Mesodermal cell (in vitro differentiated cells): ENCODE measurements around the gene EPG5. TPM values are rescaled to one million over a fixed set of nuclear protein-coding genes. Genes with fewer than 3 reads are reported as not detected.

ENCODE experiments used
- H3K27ac ChIP-seq: 2 replicates; pipeline ENCODE4 v1.7.0; 2013; ENCODE audit warnings: mild to moderate bottlenecking, low read depth, low read length, moderate library complexity; ENCODE audit not compliant: severe bottlenecking
- H3K36me3 ChIP-seq: 2 replicates; pipeline ENCODE4 v1.7.1; 2013; ENCODE audit warnings: mild to moderate bottlenecking, low read length, moderate library complexity; ENCODE audit not compliant: control insufficient read depth, insufficient read depth
- H3K4me1 ChIP-seq: one replicate; pipeline ENCODE4 v1.7.1; 2013; ENCODE audit warnings: mild to moderate bottlenecking, low read length; ENCODE audit not compliant: insufficient read depth, control insufficient read depth, poor library complexity, severe bottlenecking
- H3K4me3 ChIP-seq: 2 replicates; pipeline ENCODE4 v1.7.0; 2013; ENCODE audit warnings: low read length, control low read depth, mild to moderate bottlenecking; ENCODE audit not compliant: insufficient read depth, poor library complexity, severe bottlenecking; ENCODE audit errors: extremely low read depth
- H3K9me3 ChIP-seq: 2 replicates; pipeline ENCODE4 v1.7.1; 2013; ENCODE audit warnings: mild to moderate bottlenecking, low read length, moderate library complexity; ENCODE audit not compliant: control insufficient read depth
- WGBS, 2 experiments: methylation state at CpG; one replicate each; pipeline ENCODE4 v1.1.5; 2013; ENCODE audit warnings: missing lambda C conversion rate in 2 of 2; ENCODE audit not compliant: insufficient coverage in 2 of 2; 5-methylcytosine and 5-hydroxymethylcytosine counted together
- polyA plus RNA-seq, 2 experiments: library from polyadenylated mRNA; stranded (reverse); fragments of 50-300 nt; gene quantifications; one replicate each; pipeline ENCODE4 v1.2.3, GENCODE V29; 2013

The EPG5 gene
- polyA plus RNA-seq (2013, experiment 1 of 2), result 14.0 TPM
- 8.5 TPM for polyA plus RNA-seq (2013, experiment 2 of 2)

- peak within 1 kb of the TSS; percentile 99 for H3K4me3 ChIP-seq
- H3K36me3 ChIP-seq, result peaks cover 7% of the 10 kb centered on the region
- 0 to 1% methylated on average over 41 to 42 of the region's 50 CpGs for WGBS, 2 experiments
- H3K4me1 ChIP-seq, result peaks cover 3% of the 10 kb centered on the region
- peak within 1 kb of the TSS; percentile 75 for H3K27ac ChIP-seq
- no peaks in the 10 kb centered on the region for H3K9me3 ChIP-seq
These were observed at the start of gene EPG5 for GRCh38 chr18:45967007-45967706. Gene EPG5 (minus strand): TSS chr18:45967329. CDS start chr18:45967239, 90 bp downstream.

GRCh38 chr18:46013484-46014189 is 46.5 kb upstream of the EPG5 start:
- no peak overlapping the region for H3K4me3 ChIP-seq
- H3K36me3 ChIP-seq, result peaks cover 36% of the 10 kb centered on the region
- no peaks in the 10 kb centered on the region for H3K4me1 ChIP-seq
- 91 to 94% methylated on average over 2 to 3 of the region's 5 CpGs for WGBS, 2 experiments
- no peak overlapping the region for H3K27ac ChIP-seq
- no peaks in the 10 kb centered on the region for H3K9me3 ChIP-seq

GRCh38 chr18:46010676-46011075 is 43.5 kb upstream of the EPG5 start:
- Histone ChIP-seq H3K36me3 (peaks cover 54% of the 10 kb centered on the region), H3K4me1 (no peaks in the 10 kb centered on the region), H3K27ac (no peak overlapping the region), H3K4me3 (no peak overlapping the region), H3K9me3 (no peaks in the 10 kb centered on the region)
- WGBS, 2 experiments, result 90 to 94% methylated on average over 2 to 3 of the region's 4 CpGs

DNA sequence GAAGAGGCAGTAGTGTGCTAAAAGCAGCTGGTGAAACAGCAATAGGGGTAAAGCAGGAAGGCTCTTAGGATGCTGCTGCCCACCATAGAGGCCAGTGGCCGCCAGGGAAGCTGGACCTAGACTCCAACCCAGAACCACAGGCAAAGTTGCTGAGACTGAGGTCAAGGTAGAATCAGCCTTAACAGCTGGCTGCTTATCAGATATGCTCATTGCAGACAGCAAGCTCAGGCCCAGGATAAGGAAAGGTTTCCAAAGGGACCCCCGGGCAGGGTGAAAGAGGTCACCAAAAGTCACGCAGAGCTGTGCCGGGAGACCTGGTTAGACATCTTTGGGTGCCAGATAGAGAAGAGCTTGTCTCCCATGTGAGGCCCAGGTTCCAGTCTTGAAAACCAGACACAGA is 42.9 kb upstream of the EPG5 start:
- 94 to 97% methylated on average over 4 of the region's 4 CpGs for WGBS, 2 experiments
- Histone ChIP-seq H3K9me3 (no peaks in the 10 kb centered on the region), H3K4me3 (no peak overlapping the region), H3K27ac (no peak overlapping the region), H3K36me3 (peaks cover 51% of the 10 kb centered on the region), H3K4me1 (no peaks in the 10 kb centered on the region)

GRCh38 chr18:46009125-46009840 is 42.2 kb upstream of the EPG5 start:
- 83% methylated on average over 1 of the region's 5 CpGs; no CpG with 5 or more reads in 1 of the 2 experiments for WGBS, 2 experiments
- Histone ChIP-seq H3K36me3 (peaks cover 46% of the 10 kb centered on the region), H3K9me3 (no peaks in the 10 kb centered on the region), H3K4me1 (no peaks in the 10 kb centered on the region), H3K4me3 (no peak overlapping the region), H3K27ac (no peak overlapping the region)

DNA sequence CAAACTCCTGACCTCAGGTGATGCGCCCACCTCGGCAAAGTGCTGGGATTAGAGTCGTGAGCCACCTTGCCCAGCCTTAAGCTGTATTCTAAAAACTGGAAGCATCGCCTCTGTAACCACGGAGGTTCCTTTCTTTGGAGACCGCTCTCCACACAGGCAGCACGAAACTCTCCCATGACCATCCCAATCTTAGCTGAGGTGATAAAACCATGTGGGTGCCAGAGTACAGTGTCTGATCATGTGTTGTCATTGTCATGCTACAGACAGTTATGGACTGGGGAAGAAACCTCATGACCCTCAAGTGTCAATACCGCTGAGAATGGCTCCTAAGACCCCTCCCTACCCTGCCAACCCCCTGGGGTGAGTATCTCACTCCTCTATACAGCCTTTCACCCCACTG is 41.4 kb upstream of the EPG5 start:
- 87 to 99% methylated on average over 7 to 8 of the region's 8 CpGs for WGBS, 2 experiments
- no peak overlapping the region for H3K4me3 ChIP-seq
- H3K36me3 ChIP-seq, result peaks cover 52% of the 10 kb centered on the region
- H3K27ac ChIP-seq, result no peak overlapping the region
- H3K9me3 ChIP-seq, result no peaks in the 10 kb centered on the region
- no peaks in the 10 kb centered on the region for H3K4me1 ChIP-seq

DNA sequence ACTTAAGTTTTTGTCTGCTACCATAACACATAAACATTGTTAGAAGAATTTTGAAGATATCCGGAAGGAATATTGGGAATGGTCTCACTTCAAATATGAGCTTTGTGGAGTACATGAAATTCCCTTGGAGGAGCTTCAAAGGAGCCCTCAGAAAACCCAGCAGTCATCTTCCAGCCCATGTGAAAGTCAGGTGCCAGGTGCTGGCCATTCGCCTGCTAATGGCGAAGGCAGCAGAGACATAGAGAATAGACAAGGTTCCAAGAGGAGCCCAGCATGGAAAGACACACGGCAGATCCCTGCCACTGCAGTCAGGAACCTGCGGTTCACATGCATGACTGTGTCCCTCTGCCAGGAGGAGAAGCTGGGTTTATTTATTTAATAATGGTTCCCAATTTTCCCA is 40.0 kb upstream of the EPG5 start:
- Histone ChIP-seq H3K9me3 (peaks cover 6% of the 10 kb centered on the region), H3K4me1 (no peaks in the 10 kb centered on the region), H3K4me3 (no peak overlapping the region), H3K27ac (no peak overlapping the region), H3K36me3 (peaks cover 62% of the 10 kb centered on the region)
- 87 to 100% methylated on average over 3 of the region's 5 CpGs for WGBS, 2 experiments

DNA sequence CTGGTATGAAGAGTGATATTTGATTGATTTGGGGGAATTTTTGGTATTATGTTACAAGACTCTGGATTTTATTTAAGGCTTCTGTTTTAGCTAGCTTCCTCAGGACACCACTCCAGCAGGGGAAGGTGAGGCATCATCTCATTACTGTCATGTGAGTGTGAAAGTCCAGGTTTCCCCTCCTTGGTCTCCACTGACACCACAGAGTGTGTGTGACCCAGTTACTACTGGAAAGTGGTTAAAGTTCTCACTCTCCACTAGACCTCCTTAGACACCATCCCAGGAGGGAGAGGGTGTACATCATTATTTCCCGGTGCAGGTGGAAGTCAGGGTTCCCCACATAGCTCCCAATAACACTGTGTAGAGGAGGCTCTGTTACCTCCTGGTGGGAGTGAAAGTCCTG is 35.8 kb upstream of the EPG5 start:
- Histone ChIP-seq H3K36me3 (peaks cover 36% of the 10 kb centered on the region), H3K4me3 (no peak overlapping the region), H3K27ac (no peak overlapping the region), H3K4me1 (peaks cover 7% of the 10 kb centered on the region), H3K9me3 (peaks cover 8% of the 10 kb centered on the region)
- WGBS, 2 experiments, result no CpG with 5 or more reads among the region's 1 CpG

DNA sequence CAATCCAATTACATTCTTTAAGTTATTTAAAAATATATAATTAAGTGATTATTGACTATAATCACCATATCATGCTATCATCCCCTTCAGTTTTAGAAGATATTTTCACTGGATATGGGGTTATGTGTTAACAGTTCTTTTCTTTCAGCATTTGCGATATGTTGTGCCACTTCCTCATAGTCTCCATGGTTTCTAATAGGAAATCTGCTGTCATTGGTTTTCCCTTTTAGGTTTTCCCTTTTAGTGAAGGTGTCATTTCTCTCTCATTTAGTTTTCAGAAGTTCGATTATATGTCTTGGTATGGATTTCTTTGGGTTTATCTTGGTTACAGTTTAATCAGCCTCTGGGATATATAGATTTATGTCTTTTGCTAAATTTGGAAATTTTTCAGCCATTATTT is 34.8 kb upstream of the EPG5 start:
- H3K36me3 ChIP-seq, result peaks cover 27% of the 10 kb centered on the region
- 60% methylated on average over 1 of the region's 2 CpGs; no CpG with 5 or more reads in 1 of the 2 experiments for WGBS, 2 experiments
- H3K4me3 ChIP-seq, result no peak overlapping the region
- H3K27ac ChIP-seq, result no peak overlapping the region
- H3K4me1 ChIP-seq, result peaks cover 8% of the 10 kb centered on the region
- peaks cover 8% of the 10 kb centered on the region for H3K9me3 ChIP-seq

DNA sequence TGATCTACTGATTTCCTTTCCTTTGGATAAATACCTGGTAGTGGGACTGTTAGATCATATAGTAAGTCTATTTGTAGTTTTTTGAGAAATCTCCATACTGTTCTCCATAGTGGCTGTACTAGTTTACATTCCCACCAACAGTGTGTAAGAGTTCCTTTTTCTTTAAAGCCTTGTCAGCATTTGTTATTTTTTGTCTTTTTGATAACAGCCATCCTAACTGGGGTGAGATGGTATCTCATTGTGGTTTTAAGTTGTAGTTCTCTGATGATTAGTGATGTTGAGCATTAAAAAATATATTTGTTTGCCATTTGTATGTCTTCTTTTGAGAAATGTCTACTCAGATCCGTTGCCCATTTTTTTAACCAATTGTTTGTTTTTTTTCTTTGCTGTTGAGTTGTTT is 33.9 kb upstream of the EPG5 start:
- Histone ChIP-seq H3K9me3 (peaks cover 8% of the 10 kb centered on the region), H3K36me3 (peaks cover 27% of the 10 kb centered on the region), H3K4me3 (no peak overlapping the region), H3K27ac (no peak overlapping the region), H3K4me1 (peaks cover 8% of the 10 kb centered on the region)
- WGBS, 2 experiments, result 100% methylated on average over 1 of the region's 1 CpG; no CpG with 5 or more reads in 1 of the 2 experiments
